Effector CD8-positive, alpha-beta T cell (primary cell): ENCODE results near the gene TMEM208.

Source experiments
- DNase-seq: peaks from one replicate; lab custom pipeline; 2025; lab: John Stamatoyannopoulos, UW
- total RNA-seq, 4 experiments: gene quantifications; one replicate each; lab custom pipeline; 2026; lab: John Stamatoyannopoulos, UW

Gene TMEM208
- total RNA-seq, result 17.9 to 36.5 (median 25.6) reads per million in 4 experiments

DNA sequence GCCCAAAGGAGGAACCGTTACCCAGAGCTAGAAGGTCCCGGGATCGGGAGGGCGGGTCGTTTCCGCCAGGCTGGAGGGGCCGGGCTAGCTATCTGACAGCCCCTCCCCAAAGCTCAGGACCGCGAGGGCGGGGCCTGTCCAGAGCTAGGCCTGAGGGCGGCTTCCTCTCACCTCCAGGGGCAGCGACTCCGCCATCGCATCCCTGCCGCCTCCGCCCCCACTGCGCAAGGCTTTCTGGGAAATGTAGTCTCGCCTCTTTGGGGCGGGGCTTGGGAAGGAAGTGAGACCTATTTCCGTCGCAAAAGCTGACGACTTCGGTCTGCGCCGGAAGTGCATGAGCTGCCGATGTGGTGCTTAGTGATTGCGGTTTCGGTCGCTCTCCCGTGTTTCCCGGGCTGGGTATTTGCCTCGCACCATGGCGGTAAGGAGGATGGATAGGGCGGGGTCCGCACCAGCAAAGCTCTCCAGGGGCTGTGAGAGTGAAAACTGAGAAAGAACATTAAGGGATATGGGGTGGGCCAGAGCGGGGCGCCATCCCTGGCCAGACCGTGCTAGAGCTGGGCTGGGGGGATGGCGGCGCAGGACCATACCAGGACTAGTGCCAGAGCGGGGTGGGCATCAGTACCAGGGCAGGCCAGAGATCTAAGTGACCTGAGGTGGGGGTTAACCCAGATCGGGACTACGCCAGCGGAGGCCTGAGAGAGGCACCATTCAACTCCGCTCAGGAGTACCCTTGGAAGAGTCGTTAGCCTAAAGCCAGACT is at the start of gene TMEM208:
TMEM208 (plus strand) TSS at position 327 of the 763 bp plus-strand sequence; CDS start at position 416, 89 bp downstream.
- DNase-seq, result peak; percentile 98

DNA sequence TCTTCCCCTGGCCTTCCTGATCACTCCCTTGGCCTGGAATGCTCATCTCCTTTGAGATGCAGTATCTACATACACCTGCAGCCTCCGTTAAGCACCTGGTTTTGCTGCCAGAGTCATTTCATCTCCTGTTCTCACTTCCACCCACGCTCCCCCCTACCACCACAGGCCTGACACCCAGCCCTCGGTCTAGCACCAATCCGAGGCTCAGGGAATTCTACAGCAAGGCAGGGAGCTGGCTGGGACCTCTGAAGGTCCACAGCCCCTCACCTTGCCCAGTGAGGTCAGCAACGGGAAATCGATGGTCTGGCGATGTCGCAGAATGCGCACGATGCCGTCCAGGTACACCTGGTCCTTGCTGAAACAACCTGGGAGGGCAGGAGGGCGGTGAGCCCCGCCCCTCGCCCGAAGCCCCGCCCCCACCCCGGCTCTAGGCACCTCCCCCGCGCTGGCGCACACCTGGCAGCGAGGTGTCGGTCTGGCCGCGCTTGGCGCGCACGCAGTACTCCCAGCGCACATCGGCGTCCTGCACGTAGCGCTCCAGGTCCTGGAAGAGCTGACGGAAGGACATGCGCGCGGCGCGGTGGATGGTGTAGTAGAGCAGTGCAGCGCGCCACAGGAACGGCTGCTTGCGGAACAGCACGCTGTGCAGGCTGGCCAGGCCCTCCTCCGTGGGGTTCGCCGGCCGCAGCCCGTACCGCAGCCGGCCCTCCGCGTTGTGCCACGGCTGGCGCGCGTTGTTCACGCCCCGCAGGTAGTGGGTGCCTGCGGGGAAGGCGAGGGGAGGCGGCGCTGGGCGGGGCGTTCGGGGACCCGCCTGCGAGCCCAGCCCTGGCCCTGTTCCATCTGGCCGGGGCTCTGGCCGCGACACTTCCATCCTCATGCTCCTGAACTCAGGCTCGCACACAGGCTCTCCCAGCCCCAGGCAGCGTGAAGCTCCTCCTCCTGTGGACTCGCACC is 48.9 kb upstream of the TMEM208 start:
- DNase-seq, result peak; percentile 18

DNA sequence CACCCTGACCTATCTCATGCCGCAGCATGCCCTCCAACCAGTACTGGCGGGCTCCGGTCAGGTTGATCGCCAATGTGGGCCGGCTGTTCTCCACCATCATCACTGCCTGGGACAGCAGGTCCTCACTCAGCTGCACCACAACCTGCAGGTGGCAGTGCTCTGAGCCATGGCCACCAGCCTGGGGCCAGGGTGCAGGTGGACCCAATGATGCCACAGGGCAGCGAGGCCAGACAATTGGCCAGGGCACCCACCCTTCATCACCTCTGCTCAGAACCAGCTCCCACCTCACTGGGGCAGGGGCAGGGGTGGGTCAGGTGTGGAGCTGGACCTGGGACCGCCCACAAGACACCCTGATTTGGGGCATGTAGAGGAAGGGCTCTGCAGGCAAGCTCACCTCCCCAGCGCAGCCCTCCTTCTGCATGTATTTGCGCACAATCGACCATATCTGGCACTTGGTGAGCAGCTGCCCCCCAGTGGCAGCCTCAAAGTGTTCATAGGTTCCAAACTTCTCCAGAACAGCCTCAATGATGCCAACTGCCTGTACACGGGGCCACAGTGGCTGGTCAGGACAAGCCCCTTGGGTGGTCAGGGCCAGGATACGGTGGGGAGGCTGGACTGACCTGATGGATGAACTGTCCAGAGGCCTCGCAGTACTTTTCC is 47.4 kb upstream of the TMEM208 start:
- DNase-seq, result no peak

DNA sequence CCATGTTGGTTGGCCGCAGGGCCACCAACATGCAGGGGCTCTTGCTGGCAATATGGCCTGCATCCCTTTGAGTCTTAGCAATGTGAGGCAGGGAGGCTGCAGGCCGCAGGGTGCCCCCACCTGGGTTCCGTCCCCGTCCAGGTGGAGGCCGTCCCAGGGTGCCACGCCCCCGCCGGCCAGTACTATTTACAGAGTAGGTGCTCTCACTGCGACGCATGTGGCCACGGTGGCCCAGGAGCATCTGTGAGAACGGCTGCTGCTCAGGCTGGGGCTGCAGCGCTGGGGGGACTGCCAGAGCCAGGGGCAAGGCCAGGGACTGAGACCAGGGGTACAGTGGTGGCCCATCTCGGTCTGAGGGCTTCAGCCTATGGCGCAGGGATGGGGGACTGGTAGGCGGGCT is 46.8 kb upstream of the TMEM208 start:
- no peak for DNase-seq

DNA sequence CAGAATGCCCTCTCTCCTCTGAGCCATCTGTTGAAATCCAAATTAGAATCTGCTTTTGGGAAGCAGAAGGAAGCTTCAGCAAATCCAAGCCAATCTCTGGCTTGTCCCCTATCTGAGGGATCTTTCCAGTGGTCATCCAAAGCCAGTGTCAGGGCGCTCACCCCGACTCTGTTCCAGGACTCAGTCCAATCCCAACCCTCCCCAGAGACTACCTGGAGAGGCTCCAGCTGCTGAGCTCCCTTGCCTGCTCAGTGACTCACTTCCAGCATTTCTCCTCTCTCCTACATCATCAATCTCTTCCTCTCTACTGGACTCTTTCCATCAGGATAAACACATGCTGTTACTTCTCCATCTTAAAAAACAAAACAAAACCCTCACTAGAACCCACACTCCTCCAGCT is 45.6 kb upstream of the TMEM208 start:
- no peak for DNase-seq

DNA sequence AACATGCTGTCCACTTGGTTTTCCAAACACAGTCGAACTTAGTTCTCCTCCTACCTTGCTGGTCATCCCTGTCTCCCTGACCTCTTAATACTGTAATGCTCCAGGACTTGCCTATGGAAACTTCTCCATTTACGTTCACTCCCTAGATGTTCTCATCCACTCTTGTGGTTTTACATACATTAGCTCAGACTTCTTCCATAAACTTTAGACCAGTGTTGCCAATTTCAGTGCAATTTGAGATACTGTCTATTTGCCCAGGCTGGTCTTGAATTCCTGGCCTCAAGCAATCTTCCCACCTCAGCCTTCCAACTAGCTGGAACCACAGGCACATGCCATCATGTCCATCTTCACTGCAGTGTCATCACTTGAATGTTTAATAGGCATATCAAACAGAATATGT is 44.6 kb upstream of the TMEM208 start:
- DNase-seq, result no peak

DNA sequence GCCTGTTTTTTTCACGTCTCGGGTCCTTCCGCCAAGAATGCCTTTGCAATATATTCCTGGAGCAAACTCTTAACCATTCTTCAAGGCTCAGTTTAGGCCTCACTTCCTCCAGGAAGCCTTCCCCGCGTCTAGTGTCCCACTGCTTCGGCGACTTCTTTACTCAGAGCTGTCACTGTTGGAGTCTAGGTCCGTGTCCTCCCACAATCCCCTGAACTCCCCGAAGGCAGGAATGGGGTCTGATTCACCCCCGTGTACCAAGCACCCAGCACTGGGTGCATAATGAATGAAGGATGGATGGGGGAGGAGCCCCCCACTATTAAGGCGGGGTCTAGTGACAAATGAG is 43.7 kb upstream of the TMEM208 start:
- no peak for DNase-seq

DNA sequence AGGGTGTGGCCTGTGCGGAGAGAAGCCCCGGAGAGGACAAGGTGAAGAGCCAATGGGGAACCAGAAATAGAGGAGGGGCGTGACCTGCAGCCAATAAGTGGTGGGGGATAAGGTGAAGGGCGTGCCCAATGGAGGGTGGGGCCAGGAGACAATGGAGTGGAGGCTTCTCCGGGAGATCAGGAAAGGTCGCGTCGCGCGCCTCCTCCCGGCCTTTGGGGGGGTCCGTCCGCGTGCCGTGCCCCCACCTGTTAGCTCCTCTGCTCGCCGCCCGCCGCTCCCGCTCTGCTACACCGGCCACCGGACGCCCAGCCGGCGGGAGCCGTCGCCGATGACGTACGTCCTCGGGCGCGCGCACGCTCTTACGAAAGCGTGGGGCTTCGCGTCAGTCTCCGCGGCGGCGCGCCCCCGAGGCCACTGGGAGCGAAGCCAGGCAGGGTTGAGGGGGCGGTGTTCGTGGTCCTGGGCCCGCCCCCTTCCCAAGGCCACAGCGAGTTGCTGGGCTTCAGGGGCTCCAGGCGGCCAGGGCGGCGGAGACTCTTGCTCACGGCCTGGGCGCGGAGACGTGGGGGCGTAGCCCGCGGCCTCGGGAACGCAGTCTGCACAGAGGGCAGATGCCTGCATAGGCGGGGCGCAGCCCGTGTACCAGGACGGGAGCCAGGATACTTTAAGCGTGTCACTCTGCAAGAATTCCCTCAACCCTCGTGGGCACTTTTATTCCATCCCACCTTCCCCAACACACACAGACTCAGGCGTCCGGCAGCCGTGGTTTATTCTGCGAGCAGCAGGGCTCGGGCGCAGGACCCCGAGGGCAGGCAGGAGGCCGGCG is 43.1 kb upstream of the TMEM208 start, which contains the start of gene MATCAP1:
MATCAP1 (minus strand) TSS at position 337 of the 826 bp plus-strand sequence. CDS start 3,353 bp downstream, outside the sequence.
- peak; percentile 87 for DNase-seq

DNA sequence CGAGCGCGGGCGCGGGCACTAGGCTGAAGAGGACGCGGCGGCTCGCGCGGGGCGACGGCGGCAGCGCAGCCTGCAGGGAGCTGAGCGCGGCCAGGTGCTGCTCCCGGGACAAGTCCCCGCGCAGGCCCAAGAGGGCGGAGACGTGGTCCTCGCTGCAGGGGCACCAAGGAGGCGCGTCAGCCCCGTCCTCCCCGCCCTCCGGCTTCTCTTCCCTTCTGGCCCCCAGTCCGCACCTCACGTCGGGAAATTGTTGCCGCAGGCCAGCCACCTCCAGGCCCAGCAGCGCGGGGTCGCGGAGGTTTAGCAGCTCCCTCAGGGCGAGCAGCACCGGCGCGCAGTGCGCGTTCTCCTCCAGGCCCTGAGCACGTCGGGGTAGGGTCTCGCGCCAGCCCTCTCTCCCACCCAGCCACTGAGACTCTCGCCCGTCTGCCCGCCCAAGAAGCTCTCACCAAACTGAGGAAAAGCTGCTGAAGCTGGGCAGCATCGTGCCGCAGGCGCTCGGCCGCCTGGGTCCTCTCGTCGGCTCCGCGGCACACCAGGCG is 42.4 kb upstream of the TMEM208 start:
- DNase-seq, result no peak

DNA sequence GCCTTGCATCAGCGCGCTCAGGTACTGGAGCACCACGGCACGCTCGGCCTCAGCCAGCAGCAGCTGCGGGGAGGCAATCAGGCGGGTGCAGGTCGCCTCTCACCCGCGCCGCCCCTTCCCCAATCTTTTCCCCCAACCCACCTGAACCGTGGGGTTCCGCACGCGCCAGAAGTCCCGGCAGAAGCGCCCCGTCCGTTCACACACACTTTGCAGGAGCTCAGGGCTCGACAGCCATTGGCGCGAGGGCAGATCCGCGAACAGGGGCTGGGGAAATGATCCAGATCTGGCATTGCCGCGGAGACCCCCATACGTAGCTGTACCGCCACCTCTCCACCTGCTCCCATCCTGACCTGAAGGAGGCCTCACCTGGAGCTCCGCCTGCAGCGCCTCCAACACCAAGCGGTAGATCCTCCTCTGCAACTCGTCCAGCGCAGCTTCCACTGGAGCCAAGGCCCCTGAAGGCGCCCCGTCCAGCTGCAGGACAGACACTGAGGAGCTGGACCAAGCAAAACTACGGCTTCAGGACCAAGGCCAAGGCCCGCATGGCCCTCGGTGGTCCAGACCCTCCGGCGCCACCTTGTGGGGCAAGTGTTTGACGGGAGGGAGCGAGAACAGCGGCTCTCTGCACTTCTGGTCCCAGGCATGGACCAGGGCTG is 41.8 kb upstream of the TMEM208 start:
- peak; percentile 80 for DNase-seq

DNA sequence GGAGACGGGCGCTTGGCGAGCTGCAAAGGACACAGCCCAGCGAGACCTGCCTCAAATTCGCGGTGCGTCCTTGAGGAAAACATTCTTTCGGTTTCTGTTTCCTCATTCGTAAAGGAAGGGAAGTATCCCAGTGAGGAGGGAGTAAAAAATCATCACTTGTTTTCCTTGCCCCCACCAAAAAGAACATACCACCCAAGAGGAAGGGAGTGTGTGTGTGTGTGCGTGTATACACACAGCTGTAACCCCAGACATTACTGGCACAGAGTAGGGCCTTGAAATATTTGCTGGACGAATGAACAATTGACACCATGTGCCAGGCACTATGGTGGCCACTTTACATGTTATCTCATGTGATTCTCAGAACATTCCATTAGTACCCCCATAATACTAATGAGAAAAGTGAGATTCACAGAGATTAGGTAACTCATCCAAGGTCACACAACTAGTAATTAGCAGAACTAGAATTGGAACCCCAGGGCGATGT is 41.2 kb upstream of the TMEM208 start:
- DNase-seq, result no peak

DNA sequence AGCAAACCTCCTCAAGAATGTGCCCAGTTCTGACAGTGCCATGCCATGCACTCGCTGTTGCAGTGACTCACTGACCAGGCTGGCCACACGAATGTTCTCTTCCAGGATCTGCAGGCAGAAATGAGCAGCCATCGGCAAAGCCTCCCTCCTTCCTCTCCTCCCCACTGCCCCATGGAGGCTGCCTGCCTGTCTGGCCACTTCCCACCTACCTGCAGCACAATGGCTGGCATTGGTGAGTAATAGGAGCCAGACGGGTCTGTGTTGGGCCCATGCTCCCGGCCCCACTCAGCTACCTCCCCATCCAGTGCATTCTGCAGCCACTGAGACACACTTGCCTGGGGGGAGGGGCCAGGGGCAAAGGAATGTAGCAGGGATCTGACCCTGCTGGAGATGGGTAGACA is 40.4 kb upstream of the TMEM208 start:
- no peak for DNase-seq

DNA sequence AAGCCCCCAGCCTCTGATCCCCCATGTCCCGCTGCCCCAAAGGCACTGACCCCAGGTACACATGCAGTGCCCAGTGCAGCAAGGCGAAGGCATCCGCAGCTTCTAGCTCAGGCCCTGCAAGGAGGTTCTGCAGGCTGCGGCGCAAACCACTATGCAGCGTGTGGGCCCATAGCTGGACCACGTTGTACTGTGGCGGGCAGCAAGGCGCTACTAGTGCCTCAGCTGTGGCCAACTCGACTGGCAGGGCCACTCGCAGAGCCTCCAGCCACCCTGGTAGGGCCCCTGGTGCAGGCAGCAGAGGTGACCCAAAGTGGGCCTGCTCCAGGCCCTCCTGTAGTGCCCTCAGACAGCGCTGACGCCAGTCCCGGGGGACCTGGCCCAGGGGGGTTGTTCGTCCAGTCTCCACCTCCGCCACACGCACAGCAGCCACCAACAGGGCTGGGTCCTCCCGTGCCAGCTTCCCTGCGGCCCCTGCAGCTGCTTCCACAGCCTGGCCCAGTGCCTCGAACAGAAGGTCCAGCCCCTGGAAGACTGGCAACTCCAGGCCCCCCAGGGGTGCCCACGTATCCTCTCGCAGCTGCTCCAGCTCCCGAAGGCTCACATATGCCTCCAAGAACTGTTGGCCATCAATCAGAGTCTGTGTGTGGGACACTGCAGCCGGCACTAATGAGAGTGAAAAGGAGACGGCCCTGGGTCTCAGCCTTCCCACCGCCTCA is 39.6 kb upstream of the TMEM208 start:
- no peak for DNase-seq

DNA sequence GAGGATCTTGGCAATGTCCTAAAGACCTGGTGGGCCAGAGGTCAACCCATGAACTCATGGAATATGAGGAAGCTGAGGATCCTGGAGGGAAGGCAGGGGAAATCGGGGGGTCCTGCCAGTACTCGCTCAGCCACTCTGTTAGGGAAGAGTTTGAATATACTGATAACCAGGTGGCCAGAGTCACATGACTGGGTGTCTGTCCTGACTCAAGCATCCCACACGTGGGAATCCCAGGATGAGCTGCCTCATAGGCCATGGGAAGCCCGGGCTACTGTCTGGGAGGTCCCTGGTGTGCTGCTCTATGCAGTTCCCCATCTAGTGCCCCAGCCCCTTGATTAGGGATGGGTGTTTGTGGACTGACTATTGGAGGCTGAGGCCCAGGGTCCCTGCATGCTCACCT is 38.6 kb upstream of the TMEM208 start:
- no peak for DNase-seq

DNA sequence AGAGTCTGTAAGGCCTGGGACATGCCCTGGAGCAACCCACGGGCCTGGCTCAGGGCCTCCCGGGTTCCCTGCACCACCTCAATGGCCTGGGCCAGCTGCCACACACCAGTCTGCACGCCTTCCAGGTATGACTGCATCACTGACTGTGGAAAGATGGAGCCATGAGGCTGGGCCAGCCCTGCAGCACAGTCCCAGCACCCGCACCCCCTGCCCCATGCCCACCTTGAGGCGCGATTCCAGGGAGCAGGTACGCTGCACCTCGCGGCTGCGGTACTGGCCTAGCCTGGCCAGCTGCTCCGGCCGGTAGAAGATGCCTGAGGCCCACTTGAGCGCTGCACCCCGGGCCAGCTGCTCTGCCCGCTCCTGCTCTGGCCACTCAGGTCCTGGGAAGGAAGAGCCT is 38.1 kb upstream of the TMEM208 start:
- no peak for DNase-seq

DNA sequence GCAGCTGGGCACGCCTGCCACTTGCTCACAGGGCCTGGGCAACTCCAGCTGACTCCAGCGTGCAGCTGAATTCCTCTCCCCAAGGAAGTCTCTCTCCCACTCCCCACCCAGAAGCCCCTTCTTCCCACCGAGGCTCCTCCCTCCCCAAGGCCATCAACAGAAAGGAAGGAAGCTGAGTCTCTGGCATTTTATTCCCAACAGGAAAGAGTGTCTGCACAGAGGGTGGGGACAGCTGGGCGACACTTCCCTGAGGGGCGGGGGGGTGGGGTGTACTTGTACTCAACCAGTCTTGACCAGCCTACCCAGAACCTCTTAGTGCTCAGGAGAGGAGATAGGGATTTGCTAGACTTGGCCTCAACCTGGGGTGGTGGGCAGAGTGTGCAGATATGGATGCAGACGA is 36.9 kb upstream of the TMEM208 start, which contains the start of gene EXOC3L1:
EXOC3L1 (minus strand) TSS at position 96 of the 400 bp plus-strand sequence. CDS start 460 bp downstream, outside the sequence.
- DNase-seq, result no peak

DNA sequence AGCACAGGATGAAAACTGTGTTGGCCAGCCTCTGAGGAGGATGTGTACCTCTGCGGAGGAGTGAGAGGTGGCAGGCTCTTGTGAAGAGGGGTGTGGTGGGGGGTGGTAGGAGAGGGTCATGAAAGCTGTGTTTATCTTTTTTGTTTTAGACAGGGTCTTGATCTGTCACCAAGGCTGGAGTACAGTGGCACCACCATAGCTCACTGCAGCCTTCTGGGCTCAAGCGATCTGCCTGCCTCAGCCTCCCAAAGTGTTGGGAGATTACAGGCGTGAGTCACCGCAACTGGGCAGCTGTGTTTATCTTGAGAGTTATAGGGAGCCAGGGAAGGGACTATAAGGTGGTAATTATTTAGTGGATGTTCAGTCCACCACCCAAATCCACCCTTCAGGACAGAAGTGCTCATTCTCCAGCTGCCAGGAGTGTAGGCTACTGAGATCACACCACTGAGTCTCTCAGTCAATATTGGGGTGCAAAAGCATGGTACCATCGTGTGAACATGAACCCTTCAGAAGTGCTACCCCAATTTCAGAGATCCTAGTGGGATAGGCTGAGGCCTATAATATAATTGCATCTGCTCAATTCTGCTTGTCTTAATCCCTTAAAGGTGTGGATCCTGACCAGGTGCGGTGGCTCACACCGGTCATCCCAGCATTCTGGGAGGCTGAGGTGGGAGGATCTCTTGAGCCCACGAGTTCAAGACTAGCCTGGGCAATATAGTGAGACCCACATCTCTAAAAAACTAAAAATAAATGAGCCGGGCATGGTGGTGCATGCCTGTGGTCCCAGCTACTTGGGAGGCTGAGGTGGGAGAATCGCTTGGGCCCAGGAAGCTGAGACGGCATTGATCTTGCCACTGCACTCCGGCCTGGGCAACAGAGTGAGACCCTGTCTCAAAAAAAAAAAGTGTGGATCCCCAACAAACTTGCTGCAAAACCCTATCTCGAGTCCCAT is 36.2 kb upstream of the TMEM208 start:
- no peak for DNase-seq

DNA sequence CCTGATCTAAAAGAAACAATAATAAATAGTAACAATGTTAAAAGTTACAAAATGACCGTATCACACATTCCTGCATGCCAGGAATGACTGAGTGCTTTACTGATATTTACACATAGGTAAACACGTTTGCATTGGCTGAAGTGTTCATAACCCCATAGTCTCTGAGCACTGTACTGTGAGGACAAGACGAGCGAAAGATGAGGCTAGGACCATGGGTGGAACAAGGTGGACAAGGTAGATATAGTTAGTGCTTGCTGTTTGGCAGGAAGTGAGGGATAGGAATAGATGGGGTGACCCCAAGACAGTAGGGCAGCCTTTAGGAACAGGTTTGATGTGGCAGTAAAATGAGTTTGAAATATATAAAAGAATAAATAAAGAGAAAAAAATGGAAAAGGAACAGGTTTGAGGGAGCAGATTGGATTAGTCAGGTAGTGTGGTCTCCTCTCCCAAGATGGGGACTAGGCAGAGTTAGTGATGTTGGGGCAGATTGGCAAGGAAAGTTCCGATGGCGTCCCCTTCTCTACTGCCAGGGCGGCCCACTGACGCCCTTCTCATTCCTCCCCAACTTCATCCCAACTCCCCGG is 35.4 kb upstream of the TMEM208 start:
- no peak for DNase-seq
